Hepatic stellate cell (primary cell): ENCODE data around the gene HPCAL1.
"Not testable (repeated sequence)": the region's sequence is repeated elsewhere in the genome, so short reads cannot be mapped to it uniquely, and the experiment has no call there.

Experiments
- DNase-seq: peaks from one replicate; pipeline ENCODE4 v3.0.0; 2011; ENCODE audit warnings: low spot score

HPCAL1 gene

GRCh38 chr2:10442469-10443126 lies 139.9 kb downstream of the HPCAL1 start:
- not testable (repeated sequence) for DNase-seq

GRCh38 chr2:10444463-10444862 lies 141.8 kb downstream of the HPCAL1 start:
- no peak for DNase-seq

- no peak for DNase-seq
Measured at GRCh38 chr2:10446631-10447030, 143.9 kb downstream of the HPCAL1 start.

- DNase-seq: no peak
Measured at GRCh38 chr2:10447300-10447894, 144.7 kb downstream of the HPCAL1 start.

- peak; percentile 95 for DNase-seq
Measured at GRCh38 chr2:10447895-10448575, 145.3 kb downstream of the HPCAL1 start, which contains the start of gene ODC1. TSS of gene ODC1 (minus strand) at chr2:10448327. CDS start at chr2:10445032, 3,295 bp downstream.

- no peak for DNase-seq
Measured at GRCh38 chr2:10448576-10449485, 146.1 kb downstream of the HPCAL1 start.

GRCh38 chr2:10449486-10449831 lies 146.8 kb downstream of the HPCAL1 start:
- DNase-seq: no peak

GRCh38 chr2:10449838-10450691 lies 147.4 kb downstream of the HPCAL1 start:
- no peak for DNase-seq

- DNase-seq: no peak
Measured at GRCh38 chr2:10451819-10452218, 149.1 kb downstream of the HPCAL1 start.

- DNase-seq: peak; percentile 72
Measured at GRCh38 chr2:10452312-10452711, 149.6 kb downstream of the HPCAL1 start.

GRCh38 chr2:10452956-10453904 lies 150.5 kb downstream of the HPCAL1 start:
- no peak for DNase-seq

- no peak for DNase-seq
Measured at GRCh38 chr2:10453905-10454298, 151.2 kb downstream of the HPCAL1 start.

- DNase-seq: no peak
Measured at GRCh38 chr2:10454505-10454904, 151.8 kb downstream of the HPCAL1 start.

GRCh38 chr2:10457195-10457594 lies 154.5 kb downstream of the HPCAL1 start:
- DNase-seq: not testable (repeated sequence)

- DNase-seq: no peak
Measured at GRCh38 chr2:10457846-10458598, 155.3 kb downstream of the HPCAL1 start.

- no peak for DNase-seq
Measured at GRCh38 chr2:10460366-10460796, 157.7 kb downstream of the HPCAL1 start.

- no peak for DNase-seq
Measured at GRCh38 chr2:10462178-10463083, 159.7 kb downstream of the HPCAL1 start.

GRCh38 chr2:10465910-10466309 lies 163.2 kb downstream of the HPCAL1 start:
- DNase-seq: no peak
